Neural crest cell (in vitro differentiated cells): ENCODE data around the gene CLCN4. TPM values are rescaled to one million over a fixed set of nuclear protein-coding genes. Genes with fewer than 3 reads are reported as not detected.

Experiments
- DNase-seq: peaks from one replicate; pipeline ENCODE4 v3.0.0; 2021; ENCODE audit warnings: low read depth, mixed read lengths, low spot score
- H3K27ac Mint-ChIP-seq: one replicate; pipeline ENCODE4 v1.8.0; 2021; ENCODE audit warnings: mild to moderate bottlenecking, mixed read lengths; ENCODE audit not compliant: unreplicated experiment
- H3K27me3 Mint-ChIP-seq: 2 replicates; pipeline ENCODE4 v1.8.0; 2021; ENCODE audit warnings: low read depth, mild to moderate bottlenecking, mixed read lengths
- H3K36me3 Mint-ChIP-seq: 2 replicates; pipeline ENCODE4 v1.8.0; 2021; ENCODE audit warnings: low read depth, mild to moderate bottlenecking, mixed read lengths
- H3K4me1 Mint-ChIP-seq: 2 replicates; pipeline ENCODE4 v1.8.0; 2021; ENCODE audit warnings: mixed read lengths
- H3K4me3 Mint-ChIP-seq: one replicate; pipeline ENCODE4 v1.8.0; 2021; ENCODE audit warnings: mild to moderate bottlenecking, mixed read lengths
- H3K9me3 Mint-ChIP-seq: 2 replicates; pipeline ENCODE4 v1.8.0; 2021; ENCODE audit warnings: mixed read lengths
- CTCF ChIP-seq: fragments of 200-600 bp; sonication (generic); conservative IDR thresholded peaks from 2 replicates; pipeline ENCODE4 v1.5.0; 2021; ENCODE audit warnings: antibody characterized with exemption, mild to moderate bottlenecking
- total RNA-seq: library from RNA; stranded (reverse); gene quantifications from 2 replicates; pipeline ENCODE4 v1.2.1, GENCODE V29; 2021

The CLCN4 gene
- total RNA-seq, 1 donor from 2014 or later = 8.8 TPM

GRCh38 chrX:10233696-10234095 is 76.9 kb downstream of the CLCN4 start:
- H3K27me3 Mint-ChIP-seq = no peaks in the 10 kb centered on the region
- no peak for DNase-seq
- H3K4me3 Mint-ChIP-seq = no peak overlapping the region
- no peak for TF ChIP-seq CTCF
- peaks cover 9% of the 10 kb centered on the region for H3K36me3 Mint-ChIP-seq
- H3K9me3 Mint-ChIP-seq = peaks cover 9% of the 10 kb centered on the region
- H3K4me1 Mint-ChIP-seq = no peaks in the 10 kb centered on the region
- H3K27ac Mint-ChIP-seq = no peak overlapping the region

GRCh38 chrX:10235851-10236250 is 79.1 kb downstream of the CLCN4 start:
- peaks cover 9% of the 10 kb centered on the region for H3K36me3 Mint-ChIP-seq
- TF ChIP-seq CTCF = no peak
- no peak overlapping the region for H3K4me3 Mint-ChIP-seq
- H3K4me1 Mint-ChIP-seq = no peaks in the 10 kb centered on the region
- H3K9me3 Mint-ChIP-seq = peaks cover 7% of the 10 kb centered on the region
- no peak overlapping the region for H3K27ac Mint-ChIP-seq
- no peak for DNase-seq
- H3K27me3 Mint-ChIP-seq = no peaks in the 10 kb centered on the region

- no peaks in the 10 kb centered on the region for H3K27me3 Mint-ChIP-seq
- peaks cover 9% of the 10 kb centered on the region for H3K36me3 Mint-ChIP-seq
- H3K27ac Mint-ChIP-seq = no peak overlapping the region
- DNase-seq = no peak
- TF ChIP-seq CTCF = no peak
- H3K9me3 Mint-ChIP-seq = peaks cover 7% of the 10 kb centered on the region
- H3K4me3 Mint-ChIP-seq = no peak overlapping the region
- no peaks in the 10 kb centered on the region for H3K4me1 Mint-ChIP-seq
These were observed 80.5 kb downstream of the CLCN4 start for GRCh38 chrX:10237241-10237640.

- Mint-ChIP-seq H3K27ac (no peak overlapping the region), H3K27me3 (no peaks in the 10 kb centered on the region), H3K4me1 (no peaks in the 10 kb centered on the region), H3K9me3 (peaks cover 3% of the 10 kb centered on the region), H3K36me3 (peaks cover 6% of the 10 kb centered on the region), H3K4me3 (no peak overlapping the region)
- TF ChIP-seq CTCF = no peak
- DNase-seq = no peak
These were observed 82.9 kb downstream of the CLCN4 start for GRCh38 chrX:10239611-10240064.

- Mint-ChIP-seq H3K4me3 (no peak overlapping the region), H3K27me3 (no peaks in the 10 kb centered on the region), H3K36me3 (no peaks in the 10 kb centered on the region), H3K9me3 (peaks cover 2% of the 10 kb centered on the region), H3K27ac (peak overlapping the region; percentile 19), H3K4me1 (no peaks in the 10 kb centered on the region)
- TF ChIP-seq CTCF = no peak
- no peak for DNase-seq
These were observed 84.1 kb downstream of the CLCN4 start for GRCh38 chrX:10240918-10241317.

GRCh38 chrX:10242026-10242425 is 85.3 kb downstream of the CLCN4 start:
- H3K4me3 Mint-ChIP-seq = no peak overlapping the region
- no peaks in the 10 kb centered on the region for H3K27me3 Mint-ChIP-seq

More at GRCh38 chrX:10242026-10242425, 85.3 kb downstream of the CLCN4 start:
- peaks cover 4% of the 10 kb centered on the region for H3K9me3 Mint-ChIP-seq
- no peaks in the 10 kb centered on the region for H3K36me3 Mint-ChIP-seq
- no peak overlapping the region for H3K27ac Mint-ChIP-seq
- H3K4me1 Mint-ChIP-seq = no peaks in the 10 kb centered on the region
- no peak for DNase-seq
- TF ChIP-seq CTCF = no peak
